Body of pancreas (tissue), 4 donors: Measurements from ENCODE around the gene SVIL.

Experiments
- CTCF ChIP-seq, 7 experiments: fragments of 450-650 bp in 4 of 7; fragments of 200-600 bp in 3 of 7; sonication (generic) in 3 of 7; IDR thresholded peaks; one replicate each; pipeline ENCODE4 v1.5.1; 2016 to 2019; ENCODE audit warnings: antibody characterized with exemption in 7 of 7
- POLR2A ChIP-seq, 3 donors: fragments of 450-650 bp; IDR thresholded peaks; one replicate each; pipeline ENCODE4 v1.6.1; 2016; ENCODE audit warnings: antibody characterized with exemption in 3 of 3, mild to moderate bottlenecking in 2 of 3

GRCh38 chr10:29575098-29575455 is 59.7 kb downstream of the SVIL start:
- TF ChIP-seq CTCF (IDR thresholded peaks at IDR 0.05) (no peak), POLR2A (IDR thresholded peaks at IDR 0.05) (no peak)
